Neuronal stem cell (in vitro differentiated cells): ENCODE measurements around the gene ATP8B2.
"Not testable (repeated sequence)": the region's sequence is repeated elsewhere in the genome, so short reads cannot be mapped to it uniquely, and the experiment has no call there.

Experiments used
- DNase-seq: peaks from one replicate; pipeline ENCODE4 v3.0.0-alpha.2; 2013; ENCODE audit warnings: low spot score
- H2AFZ ChIP-seq: one replicate; pipeline ENCODE4 v1.6.1; 2013; ENCODE audit warnings: mild to moderate bottlenecking, low read length, inconsistent platforms
- H2AK5ac ChIP-seq: 2 replicates; pipeline ENCODE4 v1.6.1; 2013; ENCODE audit warnings: low read depth, mild to moderate bottlenecking, inconsistent platforms, low read length, moderate library complexity, mixed read lengths
- H2BK120ac ChIP-seq: 2 replicates; pipeline ENCODE4 v1.6.1; 2013; ENCODE audit warnings: low read depth, mild to moderate bottlenecking, inconsistent platforms, low read length, moderate library complexity, mixed read lengths
- H2BK12ac ChIP-seq: one replicate; pipeline ENCODE4 v1.6.1; 2013; ENCODE audit warnings: low read length, inconsistent platforms
- H2BK15ac ChIP-seq: 2 replicates; pipeline ENCODE4 v1.6.1; 2013; ENCODE audit warnings: mild to moderate bottlenecking, low read length, inconsistent platforms, mixed read lengths
- H2BK5ac ChIP-seq: one replicate; pipeline ENCODE4 v1.6.1; 2013; ENCODE audit warnings: inconsistent platforms, mild to moderate bottlenecking, low read length, moderate library complexity
- H3K14ac ChIP-seq: one replicate; pipeline ENCODE4 v1.6.1; 2013; ENCODE audit warnings: low read length, inconsistent platforms
- H3K18ac ChIP-seq: 2 replicates; pipeline ENCODE4 v1.6.1; 2013; ENCODE audit warnings: low read length, inconsistent platforms
- H3K23ac ChIP-seq: 2 replicates; pipeline ENCODE4 v1.6.1; 2013; ENCODE audit warnings: low read depth, mild to moderate bottlenecking, mixed read lengths, low read length, inconsistent platforms; ENCODE audit not compliant: poor library complexity
- H3K27ac ChIP-seq: replicated peaks from 3 replicates; pipeline ENCODE4 v1.5.1; 2013; ENCODE audit warnings: low read length, inconsistent platforms
- H3K27me3 ChIP-seq, 3 experiments: 2 replicates each; pipeline ENCODE4 v1.6.1; 2013; ENCODE audit warnings: low read length in 3 of 3, mild to moderate bottlenecking in 2 of 3, inconsistent platforms in 1 of 3, low read depth in 1 of 3, mixed read lengths in 1 of 3, moderate library complexity in 1 of 3; ENCODE audit not compliant: control insufficient read depth in 3 of 3, insufficient read depth in 3 of 3
- H3K36me3 ChIP-seq, 2 donors: replicated peaks in 1 of 2; 2 replicates each; pipeline ENCODE4 v1.6.1; 2013; ENCODE audit warnings: low read length in 2 of 2; ENCODE audit not compliant: control insufficient read depth in 2 of 2, insufficient read depth in 2 of 2
- H3K4ac ChIP-seq: 2 replicates; pipeline ENCODE4 v1.6.1; 2013; ENCODE audit warnings: inconsistent platforms, mild to moderate bottlenecking, low read length, moderate library complexity
- H3K4me1 ChIP-seq, 2 donors: 1 replicate in 1 of 2; 2 replicates in 1 of 2; pipeline ENCODE4 v1.6.1; 2013; ENCODE audit warnings: low read length in 2 of 2, low read depth in 1 of 2; ENCODE audit not compliant: control insufficient read depth in 2 of 2, insufficient read depth in 1 of 2
- H3K4me2 ChIP-seq: one replicate; pipeline ENCODE4 v1.6.1; 2013; ENCODE audit warnings: mild to moderate bottlenecking, low read length, inconsistent platforms; ENCODE audit not compliant: insufficient read depth, poor library complexity, severe bottlenecking
- H3K4me3 ChIP-seq, 2 donors: 2 replicates each; pipeline ENCODE4 v1.5.1; 2013; ENCODE audit warnings: low read length in 2 of 2, mild to moderate bottlenecking in 2 of 2, inconsistent platforms in 1 of 2, moderate library complexity in 1 of 2
- H3K79me1 ChIP-seq: one replicate; pipeline ENCODE4 v1.6.1; 2013; ENCODE audit warnings: low read depth, mild to moderate bottlenecking, inconsistent platforms, low read length, moderate library complexity
- H3K9ac ChIP-seq: one replicate; pipeline ENCODE4 v1.6.1; 2013; ENCODE audit warnings: mild to moderate bottlenecking, low read depth, low read length, inconsistent platforms; ENCODE audit not compliant: poor library complexity
- H3K9me3 ChIP-seq, 2 donors: replicated peaks in 1 of 2; 2 replicates each; pipeline versions ENCODE3 to v1.6.1; 2013; ENCODE audit warnings: low read length in 2 of 2, mild to moderate bottlenecking in 2 of 2, inconsistent platforms in 1 of 2, low read depth in 1 of 2, mixed read lengths in 1 of 2, moderate library complexity in 1 of 2; ENCODE audit not compliant: control insufficient read depth in 2 of 2, insufficient read depth in 1 of 2
- H4K8ac ChIP-seq: one replicate; pipeline ENCODE4 v1.6.1; 2013; ENCODE audit warnings: low read depth, mild to moderate bottlenecking, inconsistent platforms, low read length, moderate library complexity
- H4K91ac ChIP-seq: one replicate; pipeline ENCODE4 v1.6.1; 2013; ENCODE audit warnings: low read length, low read depth, mild to moderate bottlenecking, inconsistent platforms; ENCODE audit not compliant: poor library complexity
- WGBS, 2 donors: extraction: QIAGEN DNeasy Blood & Tissue Kit; methylation state at CpG; one replicate each; pipeline ENCODE4 v1.1.7; 2013; ENCODE audit warnings: missing lambda C conversion rate in 2 of 2, mixed read lengths in 1 of 2; ENCODE audit not compliant: insufficient read length in 2 of 2, insufficient replicate concordance in 1 of 2; ENCODE audit errors: extremely low coverage in 2 of 2; 5-methylcytosine and 5-hydroxymethylcytosine counted together

Gene ATP8B2

GRCh38 chr1:154371436-154371835 is 46.1 kb downstream of the ATP8B2 start:
- no peak for DNase-seq
- H2BK12ac ChIP-seq = no peak overlapping the region
- no peak overlapping the region for H3K9ac ChIP-seq
- H2AK5ac ChIP-seq = no peak overlapping the region
- no peak overlapping the region for H3K23ac ChIP-seq
- no peaks in the 10 kb centered on the region for H3K36me3 ChIP-seq
- H2BK5ac ChIP-seq = no peak overlapping the region
- H3K27ac ChIP-seq = no peak overlapping the region
- no peak overlapping the region for H4K8ac ChIP-seq
- H3K4me1 ChIP-seq = no peaks in the 10 kb centered on the region
- no peak overlapping the region for H4K91ac ChIP-seq
- no CpG with 5 or more reads among the region's 6 CpGs for whole genome bisulfite sequencing, 2 donors
- H2BK15ac ChIP-seq = no peak overlapping the region
- no peak overlapping the region for H3K14ac ChIP-seq
- H2BK120ac ChIP-seq = no peak overlapping the region
- H3K4me2 ChIP-seq = no peak overlapping the region
- H3K79me1 ChIP-seq = no peaks in the 10 kb centered on the region
- H3K4me3 ChIP-seq = no peak overlapping the region
- no peak overlapping the region for H3K4ac ChIP-seq
- peaks cover 0 to 2% (median 0%) of the 10 kb centered on the region in 3 experiments for H3K27me3 ChIP-seq
- H2AFZ ChIP-seq = no peak overlapping the region
- H3K9me3 ChIP-seq = no peaks in the 10 kb centered on the region
- no peak overlapping the region for H3K18ac ChIP-seq

- H3K18ac ChIP-seq, H3K4ac ChIP-seq, H2AK5ac ChIP-seq, H2AFZ ChIP-seq, H3K36me3 ChIP-seq, H2BK12ac ChIP-seq, H3K9me3 ChIP-seq, H3K27me3 ChIP-seq, DNase-seq, H2BK120ac ChIP-seq, H3K79me1 ChIP-seq, H2BK15ac ChIP-seq, H3K4me2 ChIP-seq, H3K23ac ChIP-seq, H3K9ac ChIP-seq, H3K27ac ChIP-seq, H4K91ac ChIP-seq, H3K14ac ChIP-seq, H3K4me1 ChIP-seq, H3K4me3 ChIP-seq, H4K8ac ChIP-seq, H2BK5ac ChIP-seq: not testable (repeated sequence)
- no CpG with 5 or more reads among the region's 7 CpGs for WGBS, 2 donors
Measured at GRCh38 chr1:154373777-154374357, 48.5 kb downstream of the ATP8B2 start.

- Histone ChIP-seq H3K4me1 (no peaks in the 10 kb centered on the region), H2AFZ (no peak overlapping the region), H2BK5ac (no peak overlapping the region), H3K9me3 (no peaks in the 10 kb centered on the region), H3K18ac (no peak overlapping the region), H3K27me3 (no peaks in the 10 kb centered on the region), H3K79me1 (no peaks in the 10 kb centered on the region), H3K36me3 (no peaks in the 10 kb centered on the region), H3K4ac (no peak overlapping the region), H2AK5ac (no peak overlapping the region), H3K27ac (no peak overlapping the region), H3K4me2 (no peak overlapping the region), H2BK15ac (no peak overlapping the region), H3K9ac (no peak overlapping the region), H3K4me3 (no peak overlapping the region), H3K14ac (no peak overlapping the region), H4K91ac (no peak overlapping the region), H3K23ac (peak overlapping the region; percentile 55), H4K8ac (no peak overlapping the region), H2BK120ac (no peak overlapping the region), H2BK12ac (no peak overlapping the region)
- no peak for DNase-seq
- no CpG with 5 or more reads among the region's 16 CpGs for WGBS, 2 donors
Measured at GRCh38 chr1:154379301-154379700, 54.0 kb downstream of the ATP8B2 start.

GRCh38 chr1:154384650-154385489 is 59.5 kb downstream of the ATP8B2 start:
- H3K4me2 ChIP-seq = no peak overlapping the region
- no peak overlapping the region for H2BK120ac ChIP-seq
- H3K9ac ChIP-seq = no peak overlapping the region
- no peak overlapping the region for H2BK12ac ChIP-seq
- H3K23ac ChIP-seq = no peak overlapping the region
- H2AFZ ChIP-seq = no peak overlapping the region
- no peaks in the 10 kb centered on the region for H3K4me1 ChIP-seq
- H3K18ac ChIP-seq = no peak overlapping the region
- no peak overlapping the region for H3K14ac ChIP-seq
- no CpG with 5 or more reads among the region's 8 CpGs for WGBS, 2 donors
- no peak overlapping the region for H3K4me3 ChIP-seq
- DNase-seq = no peak
- no peaks in the 10 kb centered on the region for H3K36me3 ChIP-seq
- H3K27me3 ChIP-seq = peaks cover 0 to 4% (median 0%) of the 10 kb centered on the region in 3 experiments
- no peak overlapping the region for H3K4ac ChIP-seq
- no peak overlapping the region for H4K8ac ChIP-seq
- no peak overlapping the region for H4K91ac ChIP-seq
- H2AK5ac ChIP-seq = no peak overlapping the region
- no peak overlapping the region for H2BK5ac ChIP-seq
- no peaks in the 10 kb centered on the region for H3K79me1 ChIP-seq
- no peaks in the 10 kb centered on the region for H3K9me3 ChIP-seq
- H2BK15ac ChIP-seq = no peak overlapping the region
- no peak overlapping the region for H3K27ac ChIP-seq
